BJ (cell line): ENCODE measurements around the gene AEBP1. TPM values are rescaled to one million over a fixed set of nuclear protein-coding genes. Genes with fewer than 3 reads are reported as not detected.

Source experiments
- CTCF ChIA-PET: fragments of 350-600 bp; formaldehyde crosslinking; extraction: SDS; loops from one replicate; lab custom pipeline; 2021; ENCODE audit warnings: antibody characterized with exemption, inconsistent platforms; lab: Yijun Ruan, JAX
- POLR2A ChIA-PET: fragments of 300-600 bp; sonication (Branson Sonifier 250); formaldehyde crosslinking; extraction: SDS; loops from one replicate; lab custom pipeline; 2021; ENCODE audit warnings: antibody characterized with exemption; lab: Charles Lee
- DNase-seq: peaks from one replicate; pipeline ENCODE4 v3.0.0-alpha.2; 2011; ENCODE audit warnings: low read depth
- H3K27me3 ChIP-seq: 2 replicates; pipeline ENCODE4 v1.6.0; 2011; ENCODE audit warnings: low read length; ENCODE audit not compliant: control insufficient read depth, insufficient read depth
- H3K36me3 ChIP-seq: 2 replicates; pipeline ENCODE4 v1.5.1; 2011; ENCODE audit warnings: low read length; ENCODE audit not compliant: control insufficient read depth, insufficient read depth
- H3K4me3 ChIP-seq: 2 replicates; pipeline ENCODE4 v1.5.1; 2011; ENCODE audit warnings: low read depth, mild to moderate bottlenecking, control low read depth, low read length
- CTCF ChIP-seq: IDR thresholded peaks from 2 replicates; pipeline ENCODE4 v1.5.1; 2011; ENCODE audit warnings: low read depth, mild to moderate bottlenecking, control low read depth, inconsistent platforms, low read length, moderate library complexity; ENCODE audit not compliant: insufficient read depth
- polyA plus RNA-seq: library from polyadenylated mRNA; depleted of rRNA; stranded (reverse); fragments of >200 nt; gene quantifications from 2 replicates; pipeline ENCODE4 v1.2.3, GENCODE V29; 2011

AEBP1 gene
- polyA plus RNA-seq, 1 experiment: 117 TPM

GRCh38 chr7:44158096-44158872, 54.1 kb downstream of the AEBP1 start:
- Histone ChIP-seq H3K27me3 (no peaks in the 10 kb centered on the region), H3K36me3 (no peaks in the 10 kb centered on the region), H3K4me3 (no peak overlapping the region)
- ChIA-PET CTCF (interaction anchor here (1.8 kb wide), 1 partner anchor 43 kb away, joined by 5 read pairs; the partner anchor contains the start of gene YKT6), POLR2A (no interaction called here)
- TF ChIP-seq CTCF: no peak
- DNase-seq: no peak

DNA sequence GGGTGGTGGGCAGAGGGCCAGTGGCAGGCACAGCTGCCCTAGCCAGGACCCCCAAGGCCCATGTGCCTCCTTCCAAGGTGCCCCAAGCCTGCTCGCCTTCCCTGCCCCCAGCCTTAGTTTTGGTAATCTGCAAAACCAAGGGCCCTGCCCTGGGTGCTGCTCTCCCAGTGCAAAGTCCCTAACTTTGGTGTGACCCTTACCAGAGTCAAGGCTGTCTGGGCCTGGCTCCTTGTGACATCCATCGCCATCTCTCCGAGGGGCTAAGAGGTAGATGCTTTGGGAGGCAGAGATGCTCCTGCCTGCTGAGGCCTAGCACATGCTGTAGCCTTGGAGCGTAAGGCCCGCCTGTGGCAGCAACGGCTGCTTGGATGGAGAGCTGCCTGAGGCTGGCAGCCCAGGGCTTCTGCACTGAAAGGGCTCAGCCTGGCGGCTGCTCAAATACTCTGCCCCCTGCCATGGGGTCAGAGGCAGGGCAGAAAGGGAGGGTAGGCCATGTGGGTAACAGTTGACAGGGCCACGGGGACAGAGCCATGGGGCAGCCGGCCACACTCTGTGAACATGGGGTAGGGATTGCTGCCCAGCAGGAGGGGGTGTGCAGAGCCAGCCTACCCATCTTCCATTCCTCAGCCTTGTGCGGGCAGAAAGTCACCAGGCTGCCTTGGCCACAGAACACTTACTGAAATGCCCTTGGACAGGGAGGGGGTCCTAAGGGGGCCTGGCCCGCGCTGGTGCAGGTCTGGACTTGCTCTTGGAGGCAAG, 54.9 kb downstream of the AEBP1 start:
- no peak for TF ChIP-seq CTCF
- no peak for DNase-seq
- H3K36me3 ChIP-seq: no peaks in the 10 kb centered on the region
- ChIA-PET POLR2A (no interaction called here), CTCF (no interaction called here)
- H3K4me3 ChIP-seq: no peak overlapping the region
- no peaks in the 10 kb centered on the region for H3K27me3 ChIP-seq

DNA sequence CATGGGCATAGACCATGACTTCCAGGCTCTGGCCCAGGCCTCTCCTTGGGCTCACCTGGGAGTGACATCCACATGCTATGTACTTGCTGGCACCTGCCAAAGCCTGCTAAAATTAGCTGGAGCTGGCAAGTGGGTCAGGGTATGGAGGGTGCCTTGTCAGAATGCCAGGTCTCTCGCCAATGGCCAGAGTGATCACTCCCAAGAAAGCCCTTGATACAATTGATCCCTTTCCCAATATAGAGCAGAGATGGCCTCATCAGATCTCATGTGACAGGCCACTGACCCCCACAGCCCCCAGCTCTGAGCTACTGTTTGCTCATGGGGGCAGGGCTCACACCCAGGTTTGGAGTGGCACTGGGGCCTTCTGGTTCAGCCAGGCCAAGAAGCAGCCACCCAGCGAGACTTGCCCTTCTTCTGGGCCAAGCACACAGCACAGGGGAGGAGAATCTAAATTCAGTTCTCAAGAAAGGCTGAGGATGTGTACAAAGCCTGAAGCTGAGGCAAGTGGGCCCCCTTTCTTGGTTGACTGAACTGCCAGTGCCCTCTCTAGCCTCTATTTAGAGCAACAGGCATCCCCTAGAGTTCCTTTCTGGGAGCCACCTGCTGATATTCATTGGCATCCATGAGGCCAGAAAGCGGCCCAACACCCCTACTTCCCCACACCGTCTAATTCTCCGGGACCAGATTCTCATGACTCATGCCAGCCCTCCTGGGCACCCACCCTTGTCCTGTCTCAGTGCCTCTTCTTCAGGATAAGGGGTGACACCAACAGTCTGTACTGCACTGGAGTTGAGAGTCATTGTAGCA, 55.9 kb downstream of the AEBP1 start:
- DNase-seq: no peak
- TF ChIP-seq CTCF: no peak
- Histone ChIP-seq H3K36me3 (no peaks in the 10 kb centered on the region), H3K4me3 (no peak overlapping the region), H3K27me3 (no peaks in the 10 kb centered on the region)
- CTCF ChIA-PET: interaction anchor here (0.6 kb wide), 1 partner anchor 18 kb away, joined by 3 read pairs; no protein-coding TSS in a partner anchor
- POLR2A ChIA-PET: no interaction called here

DNA sequence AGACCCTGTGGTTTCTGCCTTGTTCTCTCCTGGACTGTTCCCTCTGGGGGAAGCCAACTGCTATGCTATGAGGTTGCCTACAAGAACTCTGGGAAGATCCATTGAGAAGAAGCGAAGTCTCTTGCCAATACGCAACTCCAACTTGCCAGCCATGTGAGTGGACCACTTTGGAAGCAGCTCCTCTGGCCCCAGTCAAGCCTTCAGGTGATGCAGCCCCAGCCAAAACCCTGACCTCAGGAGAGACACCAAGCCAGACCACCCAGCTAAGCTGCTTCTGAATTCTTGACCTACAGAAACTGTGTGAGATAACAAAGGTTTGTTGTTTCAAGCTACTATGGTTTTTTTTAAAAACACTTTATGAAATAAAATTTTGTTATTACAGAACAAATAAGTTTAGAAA, 57.2 kb downstream of the AEBP1 start:
- ChIA-PET CTCF (interaction anchor here (2.5 kb wide), 1 partner anchor 14 kb away, joined by 11 read pairs; no protein-coding TSS in a partner anchor), POLR2A (no interaction called here)
- Histone ChIP-seq H3K36me3 (no peaks in the 10 kb centered on the region), H3K4me3 (no peak overlapping the region), H3K27me3 (0 out of 2 replicates have a peak, but pooled peaks cover 1% of the 10 kb centered on the region)
- TF ChIP-seq CTCF: no peak
- DNase-seq: no peak
